ENCODE results near the gene DSCAM. TPM values are rescaled to one million over a fixed set of nuclear protein-coding genes. Genes with fewer than 3 reads are reported as not detected.

The DSCAM gene
- total RNA-seq, 1 experiment from 2014 or later, result not detected

Small RNAs within 50 kb of the gene (small RNA-seq; reads per million reads assigned to genes)
- gene MIR4760 (not detected), gene RF00432 (not detected)
